SH-SY5Y (cell line): Measurements from ENCODE around the gene FGFR3.

Experiments
- GATA2 ChIP-seq: IDR thresholded peaks from 2 replicates; pipeline ENCODE4 v1.6.1; 2011; ENCODE audit warnings: mild to moderate bottlenecking, low read depth, low read length
- GATA3 ChIP-seq: IDR thresholded peaks from 2 replicates; pipeline ENCODE4 v1.6.1; 2011; ENCODE audit warnings: low read depth, mild to moderate bottlenecking, low read length, moderate library complexity

DNA sequence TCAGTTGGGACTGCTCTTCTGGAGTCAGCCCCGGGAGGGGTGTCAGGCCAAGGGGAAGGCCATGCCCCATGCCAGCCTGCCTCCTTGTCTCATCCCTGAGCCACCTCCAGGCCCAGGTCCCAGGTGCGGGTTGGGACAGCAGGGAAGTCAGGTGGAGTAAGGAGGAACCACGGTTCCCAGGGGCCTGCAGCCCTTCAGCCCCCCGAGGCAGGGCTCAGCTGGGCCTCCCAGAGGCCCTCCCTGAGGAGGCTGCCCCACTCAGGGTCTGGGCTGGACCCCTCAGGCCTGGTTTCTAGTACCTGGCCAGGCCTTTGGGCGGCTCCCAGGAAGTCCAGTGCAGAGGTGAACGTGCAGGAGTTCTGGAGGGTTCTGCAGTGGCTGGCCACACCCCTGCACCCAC, 23.4 kb upstream of the FGFR3 start:
- TF ChIP-seq GATA2, result no peak
- no peak for TF ChIP-seq GATA3
